KG1 (cell line): Measurements from ENCODE around the gene CELF6.

Experiments
- DNase-seq: peaks from one replicate; lab custom pipeline; 2025; lab: John Stamatoyannopoulos, UW

CELF6 gene

DNA sequence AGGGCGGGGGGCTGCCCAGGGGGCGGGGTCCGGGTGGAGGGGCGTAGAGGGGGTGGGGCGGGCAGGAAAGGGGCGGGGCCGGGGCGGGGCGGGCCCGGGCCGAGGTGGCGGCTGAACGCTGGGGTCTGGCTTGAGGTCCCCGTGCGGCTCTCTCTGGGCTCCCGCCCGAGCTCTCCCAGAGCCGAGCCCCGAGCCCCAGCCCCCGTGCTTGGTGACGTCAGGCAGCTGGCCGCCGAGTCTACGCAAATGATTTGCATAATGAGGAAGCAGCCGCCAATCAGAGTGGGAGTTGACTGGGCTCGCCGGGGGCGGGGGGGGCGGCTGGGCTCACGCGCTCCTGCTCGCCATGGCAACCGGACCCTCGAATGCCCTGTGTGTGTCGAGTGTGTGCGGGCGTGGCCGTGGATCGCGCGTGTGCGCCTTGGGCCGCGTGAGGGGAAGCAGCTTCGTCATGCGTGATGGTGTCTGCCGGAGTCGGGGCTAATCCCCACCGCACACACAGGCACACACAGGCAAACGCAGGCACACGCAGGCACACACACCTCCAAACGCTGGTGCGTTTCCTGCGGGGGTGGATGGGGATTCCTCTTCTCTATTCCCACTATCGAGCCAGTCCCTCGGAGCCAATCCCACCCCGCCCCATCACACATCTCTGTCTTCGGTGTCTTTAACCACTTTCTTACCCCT, at the start of gene CELF6:
Gene CELF6, minus strand, starts transcription at position 173 of the 687 bp plus-strand sequence. CDS start 283 bp downstream, outside the sequence.
- no peak for DNase-seq

DNA sequence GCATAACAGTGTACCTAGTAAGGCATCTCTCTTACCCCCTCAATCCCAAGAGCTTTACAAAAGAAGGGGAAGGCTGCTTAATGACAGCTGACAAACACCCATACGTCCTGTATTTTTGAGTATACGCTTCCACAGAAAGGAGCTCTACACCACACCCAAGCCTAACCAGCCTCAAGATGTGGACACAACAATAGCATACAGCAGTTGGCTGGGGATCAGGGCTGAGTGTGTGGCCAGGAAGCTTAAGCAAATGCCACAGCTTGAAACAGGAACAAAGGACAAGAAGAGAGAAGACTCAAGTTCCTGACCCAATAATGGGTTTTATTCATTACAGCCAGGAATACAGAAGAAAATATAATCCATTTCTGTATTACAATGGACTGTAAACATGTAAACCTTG, 48.9 kb upstream of the CELF6 start:
- DNase-seq: no peak

GRCh38 chr15:72368325-72368724, 48.4 kb upstream of the CELF6 start:
- no peak for DNase-seq

- peak; percentile 61 for DNase-seq
These were observed 45.9 kb upstream of the CELF6 start for GRCh38 chr15:72365844-72366243.

- DNase-seq: no peak
These were observed 41.2 kb upstream of the CELF6 start for GRCh38 chr15:72361176-72361575.

- no peak for DNase-seq
These were observed 38.8 kb upstream of the CELF6 start for GRCh38 chr15:72358650-72359171.

DNA sequence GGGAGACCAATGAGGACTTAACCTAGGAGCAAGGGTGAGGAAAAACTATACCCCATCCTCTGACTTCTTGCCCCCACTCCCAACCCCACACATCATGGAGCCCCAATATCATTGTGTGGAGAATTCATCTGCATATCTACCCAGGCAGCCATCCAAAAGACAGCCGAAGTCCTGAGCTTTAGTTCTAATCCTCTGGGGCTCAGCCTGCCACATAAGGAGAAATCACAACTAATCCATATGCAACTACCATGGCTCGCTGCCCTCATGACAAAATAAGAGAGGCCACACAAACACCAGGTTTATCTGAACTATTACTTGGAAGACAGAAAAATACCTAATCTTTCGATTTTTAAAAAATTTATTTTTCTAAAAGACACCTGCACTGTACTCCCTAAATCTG, 38.2 kb upstream of the CELF6 start:
- no peak for DNase-seq

- no peak for DNase-seq
These were observed 34.5 kb upstream of the CELF6 start for GRCh38 chr15:72354496-72354895.

DNA sequence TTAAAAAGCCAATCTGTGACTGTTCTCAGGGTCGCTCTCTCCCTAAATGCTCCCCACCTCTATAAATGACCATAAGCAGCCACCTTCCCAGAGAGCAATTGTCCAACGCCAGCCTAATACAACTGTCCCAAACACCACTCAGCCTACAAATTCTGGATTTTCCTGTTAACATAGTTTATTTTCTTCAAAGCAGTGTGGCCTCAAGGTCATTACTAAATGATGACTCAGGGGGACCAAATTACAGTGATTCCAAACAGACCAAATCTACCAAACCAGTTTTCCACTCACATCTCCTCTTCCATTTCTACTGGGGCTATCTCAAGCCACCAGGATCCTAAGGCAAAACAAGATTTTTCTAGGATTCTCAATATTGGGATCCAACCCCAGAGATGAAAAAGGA, 33.3 kb upstream of the CELF6 start:
- DNase-seq: no peak

- DNase-seq: no peak
These were observed 25.8 kb upstream of the CELF6 start for GRCh38 chr15:72345806-72346205.

DNA sequence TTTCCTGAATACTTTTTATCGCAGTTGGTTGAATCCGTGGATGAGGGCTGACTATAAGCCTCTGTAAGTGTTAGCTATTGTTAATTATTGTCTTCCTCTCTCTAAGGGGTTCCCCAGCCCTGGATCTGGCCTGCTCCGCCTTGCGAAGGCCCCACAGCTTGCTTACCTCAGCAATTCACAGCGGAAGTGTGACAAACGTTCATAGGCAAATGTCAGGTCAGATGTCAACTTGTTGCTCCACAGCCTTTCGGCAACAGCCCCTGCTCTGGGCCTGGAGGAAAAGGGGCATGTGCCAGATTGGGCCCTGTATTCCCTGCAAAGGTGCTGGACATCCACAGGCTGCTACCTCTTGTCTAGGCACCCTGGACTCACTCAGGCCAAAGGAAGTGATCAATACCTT, 25.3 kb upstream of the CELF6 start:
- no peak for DNase-seq

GRCh38 chr15:72344602-72345001, 24.6 kb upstream of the CELF6 start:
- no peak for DNase-seq

- DNase-seq: no peak
These were observed 22.4 kb upstream of the CELF6 start for GRCh38 chr15:72342385-72342784.

DNA sequence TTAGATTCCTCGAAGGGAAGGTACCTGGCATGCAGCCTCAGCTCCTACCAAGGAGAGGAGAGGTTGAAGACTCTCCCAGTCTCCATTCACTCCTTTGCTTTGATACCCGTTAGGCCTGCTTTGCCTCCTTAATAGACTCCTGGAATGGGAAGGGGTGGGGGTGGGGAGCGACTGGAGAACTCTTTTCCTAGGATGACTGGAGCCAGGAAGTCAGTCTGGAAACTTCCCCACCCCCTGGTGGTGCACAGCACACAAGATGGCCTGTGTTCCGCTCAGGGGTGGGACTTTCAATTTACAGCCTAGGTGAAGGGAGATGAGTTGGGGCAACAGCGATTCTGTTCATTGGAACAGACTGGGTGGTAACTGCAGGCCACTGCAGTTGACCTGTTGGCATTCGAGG, 21.4 kb upstream of the CELF6 start:
- no peak for DNase-seq

DNA sequence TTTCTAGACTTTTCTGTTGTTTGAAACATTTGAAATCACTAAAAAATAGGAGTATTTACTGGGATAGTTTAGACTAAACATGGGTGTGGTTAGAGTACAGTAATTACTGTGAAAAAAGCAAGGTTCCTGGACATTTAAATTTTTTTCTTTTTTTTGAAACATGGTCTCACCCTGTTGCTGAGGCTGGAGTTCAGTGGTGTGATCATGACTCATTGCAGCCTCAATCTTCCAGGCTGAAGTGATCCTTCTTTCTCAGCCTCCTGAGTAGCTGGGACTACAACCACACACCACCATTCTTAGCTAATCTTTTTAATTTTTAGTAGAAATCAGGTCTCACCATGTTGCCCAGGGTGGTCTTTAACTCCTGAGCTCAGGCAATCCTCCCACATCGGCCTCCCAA, 20.4 kb upstream of the CELF6 start:
- no peak for DNase-seq

DNA sequence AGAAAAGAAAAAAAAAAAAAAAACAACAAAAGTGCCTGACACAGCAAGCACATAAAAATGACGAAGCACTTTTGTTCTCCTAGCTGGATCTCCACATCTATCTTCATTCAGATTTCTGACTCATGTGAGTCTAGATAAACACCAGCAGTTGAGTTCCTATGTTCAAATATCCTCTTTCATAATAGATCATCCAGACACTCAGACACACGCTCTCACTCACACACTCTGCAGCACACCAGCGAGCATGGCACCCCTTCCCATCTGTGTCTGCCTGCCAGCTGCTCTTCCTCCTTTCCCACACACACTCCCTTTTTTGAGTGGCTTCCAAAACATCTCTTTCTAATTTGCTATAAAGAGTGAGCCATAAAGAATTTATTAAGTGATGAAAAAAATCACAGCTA, 19.8 kb upstream of the CELF6 start:
- DNase-seq: no peak

DNA sequence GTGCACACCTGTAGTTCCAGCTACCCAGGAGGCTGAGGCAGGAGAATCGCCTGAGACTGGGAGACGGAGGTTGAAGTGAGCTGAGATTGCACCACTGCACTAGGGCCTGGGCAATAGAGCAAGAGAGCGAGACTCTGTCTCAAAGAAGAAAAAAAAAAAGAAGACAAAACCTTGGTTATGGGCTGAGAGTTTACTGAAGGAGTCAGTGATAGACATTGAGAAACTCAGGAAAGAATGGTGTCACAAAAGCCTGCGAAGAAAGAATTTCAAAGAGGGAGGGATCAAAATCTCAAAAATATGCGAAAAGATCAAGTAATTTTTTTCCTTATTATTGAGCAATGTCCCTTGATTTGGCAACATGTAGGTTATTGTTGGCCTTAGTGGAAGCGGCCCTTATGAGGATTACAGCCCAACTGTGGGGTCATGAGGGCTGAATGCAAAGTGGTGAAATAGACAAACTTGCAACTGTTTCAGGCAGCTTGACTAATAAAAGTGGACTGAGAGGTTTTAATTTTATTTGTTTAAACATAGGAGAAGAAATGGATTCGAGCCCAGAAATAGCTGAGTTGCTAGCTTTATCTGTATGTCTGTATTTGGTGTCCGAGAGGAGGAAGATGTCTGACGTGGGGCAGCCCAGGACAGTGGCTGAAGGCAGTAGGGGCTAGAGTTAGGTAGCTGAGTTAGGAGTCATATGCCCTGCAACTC, 18.8 kb upstream of the CELF6 start:
- no peak for DNase-seq

DNA sequence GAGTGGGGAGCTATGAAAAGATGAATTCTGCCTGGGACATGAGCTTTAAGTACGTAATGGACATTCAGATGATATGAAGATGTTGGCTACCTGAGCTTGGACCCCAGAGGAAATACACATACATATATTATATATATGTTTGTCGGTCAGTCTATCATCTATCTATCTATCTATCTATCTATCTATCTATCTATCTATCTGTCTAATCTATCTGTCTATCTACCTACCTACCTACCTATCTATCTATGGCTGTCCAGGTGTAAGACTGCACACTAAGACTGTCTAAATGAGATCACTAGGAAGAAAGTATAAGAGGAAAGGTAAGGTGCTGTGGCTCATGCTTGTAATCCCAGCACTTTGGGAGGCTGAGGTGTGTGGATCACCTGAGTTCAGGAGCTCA, 18.2 kb upstream of the CELF6 start:
- no peak for DNase-seq

DNA sequence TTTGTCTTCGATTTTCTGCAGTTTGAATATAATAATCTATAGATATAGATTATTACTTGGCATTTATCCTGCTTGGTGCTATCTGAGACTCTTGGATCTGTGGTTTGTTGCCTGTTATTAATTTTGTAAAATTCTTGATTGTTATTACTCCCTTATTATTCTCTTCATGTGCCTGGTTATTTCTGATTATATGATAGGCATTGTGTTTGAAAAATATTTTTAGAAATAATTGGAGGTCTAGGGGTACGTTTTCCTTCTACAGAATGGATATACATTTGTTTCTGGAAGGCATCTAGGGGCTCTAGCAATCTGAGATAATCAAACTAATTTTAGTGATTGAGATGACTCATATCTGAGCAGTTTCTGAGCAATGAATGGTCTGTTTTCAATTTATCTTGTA, 14.9 kb upstream of the CELF6 start:
- DNase-seq: no peak

DNA sequence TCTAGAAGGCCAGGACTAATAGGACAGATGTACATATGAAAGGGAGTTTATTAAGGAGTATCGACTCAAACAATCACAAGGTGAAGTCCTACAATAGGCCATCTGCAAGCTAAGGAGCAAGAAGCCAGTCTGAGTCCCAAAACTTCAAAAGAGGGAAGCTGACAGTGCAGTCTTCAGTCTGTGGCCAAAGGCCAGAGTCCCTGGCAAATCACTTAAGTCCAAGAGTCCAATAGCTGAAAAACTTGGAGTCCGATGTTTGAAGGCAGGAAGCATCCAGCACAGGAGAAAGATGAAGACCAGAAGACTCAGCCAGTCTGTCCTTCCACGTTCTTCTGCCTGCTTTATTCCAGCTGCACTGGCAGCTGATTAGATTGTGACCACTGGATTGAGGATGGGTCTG, 11.1 kb upstream of the CELF6 start:
- DNase-seq: no peak

- no peak for DNase-seq
These were observed 3.8 kb upstream of the CELF6 start for GRCh38 chr15:72323752-72324151.

- no peak for DNase-seq
These were observed 485 bp downstream of the CELF6 start for GRCh38 chr15:72319360-72319984.

GRCh38 chr15:72318408-72318942, 1.5 kb downstream of the CELF6 start:
- DNase-seq: no peak
